Activated naive CD8-positive, alpha-beta T cell treated with anti-CD3 and anti-CD28 coated beads, Interleukin-2, amount 10 ng/mL, durations not matched to agents 7 days and 5 days (primary cell): ENCODE results near the gene CEP112. TPM values are rescaled to one million over a fixed set of nuclear protein-coding genes. Genes with fewer than 3 reads are reported as not detected.

Experiments used
- ATAC-seq: fragments of 150-1000 bp; cut with Tn5 transposase; one replicate; pipeline ENCODE4 v1.10.0; 2021; ENCODE audit warnings: low read depth, moderate library complexity
- POLR2A ChIA-PET: fragments of 350-600 bp; sonication (Branson Sonifier 250); formaldehyde crosslinking; loops from one replicate; lab custom pipeline; 2021; ENCODE audit warnings: antibody characterized with exemption; lab: Charles Lee
- DNase-seq: peaks from one replicate; pipeline ENCODE4 v3.0.0; 2021
- H3K27ac Mint-ChIP-seq: one replicate; pipeline ENCODE4 v1.8.0; 2022; ENCODE audit warnings: mild to moderate bottlenecking, mixed read lengths
- H3K27me3 Mint-ChIP-seq: one replicate; pipeline ENCODE4 v1.8.0; 2022; ENCODE audit warnings: mild to moderate bottlenecking, moderate library complexity, mixed read lengths
- H3K36me3 Mint-ChIP-seq: one replicate; pipeline ENCODE4 v1.8.0; 2021; ENCODE audit warnings: mild to moderate bottlenecking, mixed read lengths
- H3K4me1 Mint-ChIP-seq: one replicate; pipeline ENCODE4 v1.8.0; 2021; ENCODE audit warnings: mixed read lengths
- H3K4me3 Mint-ChIP-seq: one replicate; pipeline ENCODE4 v1.8.0; 2022; ENCODE audit warnings: mild to moderate bottlenecking, moderate library complexity, mixed read lengths
- H3K9me3 Mint-ChIP-seq: one replicate; pipeline ENCODE4 v1.8.0; 2021; ENCODE audit warnings: mixed read lengths
- total RNA-seq, 2 experiments: library from RNA; stranded (reverse); gene quantifications; one replicate each; pipeline ENCODE4 v1.2.3, GENCODE V29; 2021

CEP112 gene
- total RNA-seq, 2 experiments from 2014 or later, result 2.1 to 3.8 TPM

DNA sequence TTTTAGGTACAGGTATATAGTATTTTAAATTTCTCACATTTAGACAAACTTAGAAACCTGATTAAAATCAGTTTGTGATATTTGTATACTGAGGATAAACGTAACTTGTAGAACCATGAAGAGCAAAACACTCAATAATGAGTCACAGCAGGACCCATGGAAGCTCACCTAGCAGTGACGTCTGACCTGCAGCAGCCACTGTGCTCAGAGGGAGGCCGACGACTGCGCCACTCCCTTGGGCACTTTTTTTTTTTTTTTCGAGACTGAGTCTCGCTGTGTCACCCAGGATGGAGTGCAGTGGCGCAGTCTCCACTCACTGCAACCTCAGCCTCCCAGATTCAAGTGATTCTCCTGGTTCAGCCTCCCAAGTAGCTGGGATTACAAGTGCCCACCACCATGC, 524.3 kb downstream of the CEP112 start:
- DNase-seq (no peak), ATAC-seq (no peak)

DNA sequence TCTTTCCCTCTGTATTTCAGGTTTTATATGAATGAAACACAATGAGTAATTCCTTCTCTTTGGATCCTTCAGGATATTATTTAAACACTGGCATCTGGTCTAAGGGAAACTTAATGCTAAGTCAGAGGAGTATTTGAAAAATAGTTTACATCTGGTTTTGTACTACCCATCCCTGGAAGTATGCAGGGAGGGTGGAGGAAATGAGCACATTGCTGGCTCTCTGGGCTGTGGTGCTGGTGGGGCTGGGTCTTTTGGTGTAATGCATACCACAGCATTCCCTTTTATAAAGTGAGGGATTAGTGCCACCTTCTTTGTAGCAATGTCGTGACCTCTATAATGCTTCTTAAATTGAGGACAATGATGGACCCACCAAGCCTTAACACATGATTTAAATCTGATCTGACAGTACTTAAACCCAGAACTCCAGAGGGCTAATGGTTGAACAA, 525.0 kb downstream of the CEP112 start:
- POLR2A ChIA-PET, result no interaction called here
- Mint-ChIP-seq H3K27me3 (no peaks in the 10 kb centered on the region), H3K4me1 (no peaks in the 10 kb centered on the region), H3K36me3 (no peaks in the 10 kb centered on the region), H3K4me3 (no peak overlapping the region), H3K9me3 (no peaks in the 10 kb centered on the region), H3K27ac (no peak overlapping the region)
- ATAC-seq, result no peak
- DNase-seq, result no peak

More for the DNA sequence above, 524.3 kb downstream of the CEP112 start:
- Mint-ChIP-seq H3K4me1 (no peaks in the 10 kb centered on the region), H3K27me3 (no peaks in the 10 kb centered on the region), H3K36me3 (no peaks in the 10 kb centered on the region), H3K27ac (no peak overlapping the region), H3K4me3 (no peak overlapping the region), H3K9me3 (no peaks in the 10 kb centered on the region)
- POLR2A ChIA-PET, result no interaction called here

DNA sequence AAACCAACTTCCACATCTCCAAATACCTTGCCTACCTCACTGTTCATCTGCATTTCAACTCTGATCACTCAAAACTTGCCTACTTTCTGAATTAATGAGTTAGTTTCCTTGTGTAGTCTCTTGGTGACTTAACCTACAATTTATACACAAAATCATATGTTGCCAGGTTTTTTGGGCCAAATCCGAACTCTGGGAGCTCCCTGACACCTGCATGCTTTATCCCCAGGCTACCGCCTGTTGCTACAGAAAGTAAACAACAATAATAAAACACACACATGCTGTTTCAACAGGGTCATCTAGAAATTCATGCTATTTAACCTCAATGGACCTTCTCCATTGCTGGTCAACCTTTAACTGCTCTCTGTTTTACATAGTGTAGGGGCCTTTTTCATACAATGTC, 526.0 kb downstream of the CEP112 start:
- Mint-ChIP-seq H3K4me1 (no peaks in the 10 kb centered on the region), H3K4me3 (no peak overlapping the region), H3K27ac (no peak overlapping the region), H3K36me3 (no peaks in the 10 kb centered on the region), H3K27me3 (no peaks in the 10 kb centered on the region), H3K9me3 (no peaks in the 10 kb centered on the region)
- POLR2A ChIA-PET, result no interaction called here
- ATAC-seq, result no peak
- no peak for DNase-seq

DNA sequence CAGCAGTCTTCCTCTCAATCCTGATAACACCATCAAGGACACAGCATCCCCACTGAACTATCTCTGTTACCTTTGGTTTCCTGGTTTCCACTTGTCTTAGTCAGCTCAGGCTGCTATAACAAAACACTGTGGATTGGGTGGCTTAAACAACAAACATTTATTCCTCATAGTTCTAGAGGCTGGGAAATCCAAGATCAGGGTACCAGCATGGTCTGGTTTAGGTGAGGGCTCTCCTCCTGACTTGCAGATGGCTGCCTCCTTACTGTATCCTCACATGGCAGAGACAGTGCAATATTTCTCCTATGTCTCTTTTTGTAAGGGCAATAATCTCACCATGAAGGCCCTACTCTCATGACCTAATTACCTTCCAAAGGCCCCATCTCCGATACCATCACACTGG, 527.2 kb downstream of the CEP112 start:
- Mint-ChIP-seq H3K9me3 (no peaks in the 10 kb centered on the region), H3K4me3 (no peak overlapping the region), H3K36me3 (no peaks in the 10 kb centered on the region), H3K4me1 (no peaks in the 10 kb centered on the region), H3K27ac (no peak overlapping the region), H3K27me3 (no peaks in the 10 kb centered on the region)
- POLR2A ChIA-PET, result no interaction called here
- no peak for ATAC-seq
- DNase-seq, result no peak

DNA sequence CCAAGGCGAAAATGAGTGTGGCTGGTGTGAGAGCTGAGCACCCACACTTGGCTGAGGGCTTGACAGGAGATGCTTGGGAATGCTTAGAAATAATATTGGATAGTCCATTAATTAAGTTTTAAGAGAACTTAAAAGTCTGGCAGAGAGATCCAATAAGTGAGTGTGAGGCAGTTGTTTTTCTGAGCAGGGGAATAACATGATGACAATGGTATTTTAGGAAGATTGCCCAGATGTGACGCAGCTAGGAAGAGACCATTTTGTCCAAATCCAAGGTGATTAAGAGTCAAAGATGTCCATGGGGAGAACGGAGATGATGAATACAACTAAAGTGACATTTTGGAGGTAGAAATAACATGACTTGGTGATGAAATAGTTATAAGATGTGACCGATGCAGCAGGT, 527.7 kb downstream of the CEP112 start:
- Mint-ChIP-seq H3K36me3 (no peaks in the 10 kb centered on the region), H3K4me3 (no peak overlapping the region), H3K4me1 (no peaks in the 10 kb centered on the region), H3K27ac (no peak overlapping the region), H3K27me3 (no peaks in the 10 kb centered on the region), H3K9me3 (no peaks in the 10 kb centered on the region)
- POLR2A ChIA-PET, result no interaction called here
- ATAC-seq (no peak), DNase-seq (no peak)

DNA sequence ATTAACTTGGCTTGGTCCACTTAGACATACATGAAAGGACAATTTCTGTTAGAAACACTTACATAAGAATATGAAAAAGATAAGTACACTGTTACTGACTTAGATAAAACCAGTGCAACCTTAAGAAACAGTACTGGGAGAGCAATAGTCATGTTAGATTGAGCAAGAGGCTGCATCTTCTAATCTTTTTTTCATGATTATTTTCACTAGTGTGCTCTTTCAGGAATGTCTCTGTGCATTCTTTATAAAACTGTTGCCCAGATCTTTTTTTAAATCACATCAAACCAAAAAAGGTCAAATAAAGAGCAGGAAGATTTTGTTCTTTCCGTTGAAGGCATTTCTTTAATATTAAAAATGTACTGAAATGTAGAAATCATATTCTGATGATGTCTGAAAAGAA, 529.7 kb downstream of the CEP112 start:
- POLR2A ChIA-PET, result no interaction called here
- H3K27ac Mint-ChIP-seq, result no peak overlapping the region
- no peak for ATAC-seq
- DNase-seq, result no peak
- H3K36me3 Mint-ChIP-seq, result no peaks in the 10 kb centered on the region
- H3K27me3 Mint-ChIP-seq, result no peaks in the 10 kb centered on the region
- no peaks in the 10 kb centered on the region for H3K9me3 Mint-ChIP-seq
- H3K4me3 Mint-ChIP-seq, result no peak overlapping the region
- H3K4me1 Mint-ChIP-seq, result no peaks in the 10 kb centered on the region

DNA sequence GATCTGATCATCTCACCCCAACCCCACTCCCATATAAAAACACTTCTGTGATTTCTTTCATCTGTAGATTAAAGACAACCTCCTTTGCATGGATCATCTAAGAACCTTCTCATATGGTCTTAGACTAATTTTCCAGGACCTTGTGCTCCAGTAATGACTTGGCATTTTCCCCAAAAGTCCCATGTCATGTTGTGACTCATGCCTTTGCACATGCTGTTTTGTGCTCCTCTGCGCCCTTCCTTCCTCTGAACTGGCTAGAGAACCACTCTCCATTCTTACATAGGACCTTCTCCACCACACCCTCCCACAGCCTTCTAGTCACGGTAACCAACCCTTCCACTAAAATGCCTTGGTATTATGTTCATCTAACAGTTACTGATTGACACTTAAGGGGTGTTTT, 531.0 kb downstream of the CEP112 start:
- no peak for ATAC-seq
- Mint-ChIP-seq H3K36me3 (no peaks in the 10 kb centered on the region), H3K4me1 (no peaks in the 10 kb centered on the region), H3K4me3 (no peak overlapping the region), H3K9me3 (no peaks in the 10 kb centered on the region), H3K27me3 (no peaks in the 10 kb centered on the region), H3K27ac (no peak overlapping the region)
- POLR2A ChIA-PET, result no interaction called here
- DNase-seq, result no peak

DNA sequence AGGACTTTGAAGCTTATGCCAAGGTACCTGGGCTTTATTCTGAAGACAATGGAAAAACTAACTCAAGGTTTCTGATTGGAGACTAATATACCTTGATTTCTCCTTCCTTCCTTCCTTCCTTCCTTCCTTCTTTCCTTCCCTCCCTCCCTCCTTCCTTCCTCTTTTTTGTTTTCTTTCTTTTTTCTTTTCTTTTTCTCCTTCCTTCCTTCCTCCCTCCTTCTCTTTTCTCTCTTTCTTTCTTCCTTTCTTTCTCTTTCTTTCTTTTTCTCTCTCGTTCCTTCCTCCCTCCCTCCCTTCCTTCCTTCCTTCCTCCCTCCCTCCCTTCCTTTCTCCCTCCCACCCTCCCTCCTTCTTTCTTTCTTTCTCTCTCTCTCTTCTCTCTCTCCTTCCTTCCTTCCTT, 531.9 kb downstream of the CEP112 start:
- Mint-ChIP-seq H3K27me3 (no peaks in the 10 kb centered on the region), H3K27ac (no peak overlapping the region), H3K9me3 (no peaks in the 10 kb centered on the region), H3K4me3 (no peak overlapping the region), H3K36me3 (no peaks in the 10 kb centered on the region), H3K4me1 (no peaks in the 10 kb centered on the region)
- DNase-seq (no peak), ATAC-seq (no peak)
- POLR2A ChIA-PET, result no interaction called here

DNA sequence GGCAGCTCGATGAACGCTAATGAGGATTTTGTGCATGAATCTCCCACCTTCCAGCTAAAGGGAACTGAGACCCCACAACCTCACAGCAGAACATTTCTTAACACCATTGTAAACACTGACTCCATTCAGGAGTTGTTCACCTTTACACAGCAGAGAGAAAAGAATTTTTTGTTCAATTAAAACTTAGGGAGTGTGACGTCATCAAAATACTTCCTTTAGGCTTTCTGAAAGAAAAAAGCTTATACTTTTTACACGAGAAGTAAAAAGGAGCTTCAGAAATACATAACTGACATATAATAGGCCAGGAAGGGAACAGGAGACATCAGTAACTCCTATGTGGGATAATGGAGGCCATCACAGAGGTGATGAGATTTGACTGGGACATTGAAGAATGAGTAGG, 532.4 kb downstream of the CEP112 start:
- Mint-ChIP-seq H3K27me3 (no peaks in the 10 kb centered on the region), H3K4me1 (no peaks in the 10 kb centered on the region)

DNA sequence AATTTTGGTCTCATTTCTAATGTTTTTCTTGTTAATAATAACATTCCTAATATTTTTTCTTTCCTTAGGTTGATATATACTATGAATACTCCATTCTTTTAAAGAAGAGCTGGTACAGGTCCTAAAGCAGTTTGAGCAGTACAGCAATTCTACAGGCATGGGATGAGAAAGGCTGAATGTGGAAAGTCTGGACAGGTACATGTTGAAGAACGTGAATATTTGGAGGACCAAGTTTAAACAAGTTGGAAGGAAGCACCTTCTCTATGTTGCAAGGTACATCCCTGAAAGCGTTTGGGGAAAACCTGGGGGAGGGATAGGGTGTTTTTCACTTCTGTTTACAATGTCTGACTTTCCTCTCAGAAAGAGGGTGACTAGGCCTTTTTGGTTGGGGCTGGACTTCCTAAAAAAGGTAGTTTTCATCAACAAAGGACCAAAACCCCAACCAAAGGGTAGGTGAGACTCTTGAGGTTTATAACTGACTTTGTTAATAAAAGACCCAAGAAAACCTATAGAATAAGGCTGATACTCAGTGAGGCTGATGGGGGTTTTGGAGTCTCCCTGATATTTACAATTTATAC, 534.6 kb downstream of the CEP112 start:
- H3K9me3 Mint-ChIP-seq, result peaks cover 5% of the 10 kb centered on the region
- no peaks in the 10 kb centered on the region for H3K4me1 Mint-ChIP-seq
- no peaks in the 10 kb centered on the region for H3K27me3 Mint-ChIP-seq
- no peak overlapping the region for H3K4me3 Mint-ChIP-seq
- ATAC-seq (no peak), DNase-seq (no peak)
- no peaks in the 10 kb centered on the region for H3K36me3 Mint-ChIP-seq
- POLR2A ChIA-PET, result no interaction called here
- no peak overlapping the region for H3K27ac Mint-ChIP-seq

More for the DNA sequence above, 532.4 kb downstream of the CEP112 start:
- POLR2A ChIA-PET, result no interaction called here
- ATAC-seq (no peak), DNase-seq (no peak)
- Mint-ChIP-seq H3K36me3 (no peaks in the 10 kb centered on the region), H3K27ac (no peak overlapping the region), H3K4me3 (no peak overlapping the region), H3K9me3 (peaks cover 3% of the 10 kb centered on the region)

DNA sequence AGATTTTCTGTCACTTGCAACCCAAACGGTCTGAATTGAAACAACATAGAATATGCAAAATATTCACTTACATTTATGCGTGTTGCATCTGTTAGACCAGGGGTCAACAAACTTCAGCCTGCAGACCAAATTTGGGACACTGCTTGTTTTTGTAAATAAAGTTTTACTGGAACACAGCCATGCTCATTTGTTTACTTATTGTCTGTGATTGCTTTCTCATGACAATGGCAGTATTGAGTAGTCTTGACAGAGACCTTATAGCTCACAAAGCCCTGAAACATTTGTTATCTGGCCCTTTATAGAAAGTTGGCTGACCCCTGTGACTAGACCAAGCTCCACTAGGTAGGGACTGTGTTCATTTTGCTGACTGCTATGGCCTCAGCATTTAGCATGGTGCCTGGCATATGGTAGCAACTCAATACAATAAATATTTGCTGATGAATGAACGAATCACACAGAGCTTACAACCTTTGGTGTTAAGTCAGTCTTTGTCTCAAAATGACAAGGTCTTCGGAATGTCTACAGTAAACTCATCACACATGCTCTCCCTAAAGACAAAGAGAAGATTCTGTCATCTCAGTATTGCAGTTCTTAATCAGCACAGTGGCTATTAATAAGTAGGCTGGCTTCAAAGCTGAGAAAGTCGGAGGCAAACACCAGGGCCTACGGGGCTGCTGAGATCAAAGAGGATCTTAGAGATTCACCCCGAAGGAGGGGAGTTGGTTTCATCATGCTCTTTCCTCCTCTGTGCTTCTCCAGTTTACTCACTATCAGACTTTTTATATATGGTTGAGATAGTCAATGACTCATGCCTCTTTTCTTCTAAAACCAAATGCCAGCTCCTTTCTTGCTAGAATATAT, 535.3 kb downstream of the CEP112 start:
- Mint-ChIP-seq H3K4me1 (no peaks in the 10 kb centered on the region), H3K36me3 (no peaks in the 10 kb centered on the region), H3K27me3 (no peaks in the 10 kb centered on the region), H3K9me3 (peaks cover 5% of the 10 kb centered on the region), H3K27ac (no peak overlapping the region), H3K4me3 (no peak overlapping the region)
- POLR2A ChIA-PET, result no interaction called here
- ATAC-seq (no peak), DNase-seq (no peak)

DNA sequence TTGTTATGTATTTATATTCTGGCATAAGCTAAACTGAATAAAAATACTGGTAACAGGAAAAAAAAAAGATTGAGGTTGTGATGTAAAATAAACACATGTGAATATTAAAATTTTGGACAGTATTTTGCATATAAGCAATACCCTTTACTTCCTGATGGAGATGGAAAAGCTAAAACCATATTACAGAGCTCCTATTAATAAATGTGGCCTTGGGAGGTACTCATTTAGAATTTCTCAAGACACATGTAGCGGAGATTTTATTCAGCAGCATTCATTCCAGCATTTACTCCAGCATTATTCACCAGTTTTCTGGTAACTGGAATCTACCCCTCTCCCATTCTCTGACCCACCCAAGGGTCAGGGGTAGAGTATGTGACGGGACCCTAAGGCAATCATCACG, 536.2 kb downstream of the CEP112 start:
- ATAC-seq (no peak), DNase-seq (no peak)
- H3K27ac Mint-ChIP-seq, result no peak overlapping the region
- no peaks in the 10 kb centered on the region for H3K4me1 Mint-ChIP-seq
- no peak overlapping the region for H3K4me3 Mint-ChIP-seq
- peaks cover 3% of the 10 kb centered on the region for H3K27me3 Mint-ChIP-seq
- H3K9me3 Mint-ChIP-seq, result peaks cover 6% of the 10 kb centered on the region
- no peaks in the 10 kb centered on the region for H3K36me3 Mint-ChIP-seq
- POLR2A ChIA-PET, result no interaction called here

DNA sequence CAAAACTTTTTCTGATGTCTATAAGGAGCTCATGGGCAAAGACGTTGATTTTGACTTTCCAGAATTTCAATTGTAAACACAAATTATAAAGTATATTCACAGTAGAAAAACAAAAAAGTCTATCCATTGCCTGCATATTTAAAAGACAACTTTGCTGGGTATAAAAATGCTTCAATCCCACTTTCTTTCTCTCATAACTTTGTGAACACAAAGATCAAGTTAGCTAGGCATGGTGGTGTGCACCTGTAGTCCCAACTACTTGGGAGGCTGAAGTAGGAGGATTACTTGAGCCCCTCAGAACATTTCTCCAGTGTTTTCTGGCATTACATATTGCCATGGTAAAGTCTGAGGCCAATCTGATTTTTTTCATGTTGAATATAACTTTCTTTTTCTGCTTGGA, 547.4 kb downstream of the CEP112 start:
- H3K27me3 Mint-ChIP-seq, result no peaks in the 10 kb centered on the region
- no peak for DNase-seq
- H3K9me3 Mint-ChIP-seq, result peaks cover 16% of the 10 kb centered on the region
- POLR2A ChIA-PET, result no interaction called here
- no peak overlapping the region for H3K27ac Mint-ChIP-seq
- no peak for ATAC-seq
- H3K4me1 Mint-ChIP-seq, result no peaks in the 10 kb centered on the region
- no peak overlapping the region for H3K4me3 Mint-ChIP-seq
- H3K36me3 Mint-ChIP-seq, result peaks cover 2% of the 10 kb centered on the region
